H9 (cell line): ENCODE data around the gene QPRT. TPM values are rescaled to one million over a fixed set of nuclear protein-coding genes. Genes with fewer than 3 reads are reported as not detected.

ENCODE experiments used
- DNase-seq: peaks from one replicate; pipeline ENCODE4 v3.0.0-alpha.2; 2017
- H2AFZ ChIP-seq: one replicate; pipeline ENCODE4 v1.6.1; 2013; ENCODE audit warnings: mild to moderate bottlenecking, low read length, control low read depth, moderate library complexity
- H2AK5ac ChIP-seq: 2 replicates; pipeline ENCODE4 v1.6.1; 2013; ENCODE audit warnings: low read length, control low read depth, mixed read lengths; ENCODE audit not compliant: insufficient read length
- H2BK120ac ChIP-seq: one replicate; pipeline ENCODE4 v1.6.1; 2013; ENCODE audit warnings: low read depth, mild to moderate bottlenecking, low read length, control low read depth, inconsistent platforms; ENCODE audit not compliant: poor library complexity, severe bottlenecking
- H2BK12ac ChIP-seq: 2 replicates; pipeline ENCODE4 v1.6.1; 2013; ENCODE audit warnings: low read length, control low read depth, mixed read lengths, low read depth; ENCODE audit not compliant: insufficient read length
- H2BK15ac ChIP-seq: 2 replicates; pipeline ENCODE4 v1.6.1; 2013; ENCODE audit warnings: low read depth, low read length, control low read depth
- H2BK20ac ChIP-seq: one replicate; pipeline ENCODE4 v1.6.1; 2013; ENCODE audit warnings: low read depth, mild to moderate bottlenecking, low read length, control low read depth, inconsistent platforms; ENCODE audit not compliant: poor library complexity, severe bottlenecking
- H2BK5ac ChIP-seq: 2 replicates; pipeline ENCODE4 v1.6.1; 2013; ENCODE audit warnings: low read length, control low read depth, mixed read lengths; ENCODE audit not compliant: insufficient read length
- H3K14ac ChIP-seq: 2 replicates; pipeline ENCODE4 v1.6.1; 2013; ENCODE audit warnings: low read length, control low read depth; ENCODE audit not compliant: insufficient read depth
- H3K18ac ChIP-seq: 2 replicates; pipeline ENCODE4 v1.6.1; 2013; ENCODE audit warnings: low read depth, mild to moderate bottlenecking, mixed read lengths, low read length, control low read depth; ENCODE audit not compliant: insufficient read length
- H3K23ac ChIP-seq: 2 replicates; pipeline ENCODE4 v1.6.1; 2013; ENCODE audit warnings: low read length, control low read depth, mixed read lengths, low read depth; ENCODE audit not compliant: insufficient read length
- H3K23me2 ChIP-seq: 2 replicates; pipeline ENCODE4 v1.6.1; 2013; ENCODE audit warnings: low read depth, mild to moderate bottlenecking, mixed read lengths, low read length, control low read depth; ENCODE audit not compliant: insufficient read length, poor library complexity, severe bottlenecking
- H3K27ac ChIP-seq: 2 replicates; pipeline ENCODE4 v1.5.1; 2013; ENCODE audit warnings: low read length, control low read depth, mixed read lengths, low read depth; ENCODE audit not compliant: insufficient read length
- H3K27me3 ChIP-seq: 2 replicates; pipeline ENCODE4 v1.6.1; 2013; ENCODE audit warnings: low read length, control low read depth, inconsistent platforms; ENCODE audit not compliant: insufficient read depth
- H3K4ac ChIP-seq: 2 replicates; pipeline ENCODE4 v1.6.1; 2013; ENCODE audit warnings: low read depth, mild to moderate bottlenecking, control low read depth, inconsistent platforms, low read length, moderate library complexity
- H3K4me1 ChIP-seq: 2 replicates; pipeline ENCODE4 v1.6.1; 2013; ENCODE audit warnings: low read length, control low read depth, inconsistent platforms; ENCODE audit not compliant: insufficient read depth
- H3K4me2 ChIP-seq: 2 replicates; pipeline ENCODE4 v1.6.1; 2013; ENCODE audit warnings: low read length, control low read depth, mixed read lengths; ENCODE audit not compliant: insufficient read length, insufficient read depth
- H3K56ac ChIP-seq: 2 replicates; pipeline ENCODE4 v1.6.1; 2013; ENCODE audit warnings: low read depth, mild to moderate bottlenecking, mixed read lengths, low read length, control low read depth; ENCODE audit not compliant: insufficient read length
- H3K79me1 ChIP-seq: 2 replicates; pipeline ENCODE4 v1.6.1; 2013; ENCODE audit warnings: low read depth, mild to moderate bottlenecking, moderate library complexity, low read length, control low read depth, inconsistent platforms; ENCODE audit not compliant: insufficient read depth, poor library complexity, severe bottlenecking
- H3K79me2 ChIP-seq: 2 replicates; pipeline ENCODE4 v1.6.1; 2013; ENCODE audit warnings: low read length, control low read depth, inconsistent platforms; ENCODE audit not compliant: insufficient read depth
- H3K9ac ChIP-seq: 2 replicates; pipeline ENCODE4 v1.6.1; 2013; ENCODE audit warnings: low read length, control low read depth, mixed read lengths; ENCODE audit not compliant: insufficient read length; ENCODE audit errors: extremely low read depth
- H3K9me3 ChIP-seq: one replicate; pipeline ENCODE4 v1.6.1; 2013; ENCODE audit warnings: low read depth, low read length, inconsistent platforms; ENCODE audit not compliant: control insufficient read depth
- H3T11ph ChIP-seq: one replicate; pipeline ENCODE4 v1.6.1; 2013; ENCODE audit warnings: mild to moderate bottlenecking, low read length, control low read depth, inconsistent platforms
- H4K20me1 ChIP-seq: one replicate; pipeline ENCODE4 v1.6.1; 2013; ENCODE audit not compliant: control insufficient read depth, insufficient read length, insufficient read depth
- H4K5ac ChIP-seq: 2 replicates; pipeline ENCODE4 v1.6.1; 2013; ENCODE audit warnings: low read depth, mild to moderate bottlenecking, mixed read lengths, low read length, control low read depth; ENCODE audit not compliant: insufficient read length
- H4K8ac ChIP-seq: replicated peaks from 2 replicates; pipeline ENCODE4 v1.6.1; 2013; ENCODE audit warnings: low read length, control low read depth, mixed read lengths, low read depth; ENCODE audit not compliant: insufficient read length
- H4K91ac ChIP-seq: 2 replicates; pipeline ENCODE4 v1.6.1; 2013; ENCODE audit warnings: low read depth, mild to moderate bottlenecking, moderate library complexity, mixed read lengths, low read length, control low read depth; ENCODE audit not compliant: insufficient read length
- H3K27ac Mint-ChIP-seq, 3 experiments: 2 replicates in 2 of 3; 3 replicates in 1 of 3; pipeline ENCODE4 v1.8.0; 2020 to 2021; ENCODE audit warnings: mixed read lengths in 3 of 3, mild to moderate bottlenecking in 1 of 3, moderate library complexity in 1 of 3
- H3K27me3 Mint-ChIP-seq: 2 replicates; pipeline ENCODE4 v1.8.0; 2021; ENCODE audit warnings: low read depth, mild to moderate bottlenecking, moderate library complexity, mixed read lengths
- H3K36me3 Mint-ChIP-seq, 3 experiments: 2 replicates in 2 of 3; 3 replicates in 1 of 3; pipeline ENCODE4 v1.8.0; 2020 to 2021; ENCODE audit warnings: low read depth in 3 of 3, mixed read lengths in 3 of 3; ENCODE audit not compliant: insufficient read depth in 1 of 3
- H3K4me1 Mint-ChIP-seq, 2 experiments: 2 replicates each; pipeline ENCODE4 v1.8.0; 2020; ENCODE audit warnings: mixed read lengths in 2 of 2
- H3K4me3 Mint-ChIP-seq, 2 experiments: 2 replicates in 1 of 2; 3 replicates in 1 of 2; pipeline ENCODE4 v1.8.0; 2020 to 2021; ENCODE audit warnings: mild to moderate bottlenecking in 2 of 2, mixed read lengths in 2 of 2, moderate library complexity in 1 of 2
- H3K9me3 Mint-ChIP-seq, 2 experiments: 2 replicates in 1 of 2; 3 replicates in 1 of 2; pipeline ENCODE4 v1.8.0; 2020; ENCODE audit warnings: mild to moderate bottlenecking in 2 of 2, mixed read lengths in 2 of 2, moderate library complexity in 1 of 2
- CTCF ChIP-seq: fragments of 200-600 bp; sonication (generic); conservative IDR thresholded peaks from 3 replicates; pipeline ENCODE4 v1.8.0; 2021; ENCODE audit warnings: antibody characterized with exemption, mild to moderate bottlenecking
- WGBS: extraction: QIAGEN DNeasy Blood & Tissue Kit; methylation state at CpG from one replicate; pipeline ENCODE4 v1.1.7; 2013; ENCODE audit warnings: missing lambda C conversion rate, low lambda C conversion rate, mixed read lengths; ENCODE audit not compliant: insufficient read length; ENCODE audit errors: extremely low coverage; 5-methylcytosine and 5-hydroxymethylcytosine counted together
- total RNA-seq: library from RNA; stranded (reverse); gene quantifications from 2 replicates; pipeline ENCODE4 v1.2.1, GENCODE V29; 2021

Gene QPRT
- total RNA-seq, 1 experiment from 2014 or later, result 107 TPM

DNA sequence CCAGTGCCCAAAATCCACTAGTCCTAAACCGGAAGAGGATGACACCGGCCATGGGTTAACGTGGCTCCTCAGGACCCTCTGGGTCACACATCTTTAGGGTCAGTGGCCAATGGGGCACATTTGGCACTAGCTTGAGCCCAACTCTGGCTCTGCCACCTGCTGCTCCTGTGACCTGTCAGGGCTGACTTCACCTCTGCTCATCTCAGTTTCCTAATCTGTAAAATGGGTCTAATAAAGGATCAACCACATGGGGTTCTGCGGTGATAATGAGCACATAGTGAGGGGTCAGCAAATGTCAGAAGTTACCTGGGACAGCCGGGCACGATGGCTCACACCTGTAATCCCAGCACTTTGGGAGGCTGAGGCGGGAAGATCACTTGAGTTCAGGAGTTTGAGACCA, 18.4 kb downstream of the QPRT start:
- Histone ChIP-seq H4K5ac (no peak overlapping the region), H4K20me1 (no peaks in the 10 kb centered on the region), H2BK120ac (no peak overlapping the region), H3K23ac (no peak overlapping the region), H3K4me1 (no peaks in the 10 kb centered on the region; the same call in 1 of the 2 replicates), H3K9ac (no peak overlapping the region), H2BK5ac (no peak overlapping the region), H3K56ac (no peak overlapping the region), H3K27ac (no peak overlapping the region), H3K18ac (no peak overlapping the region), H3K9me3 (no peaks in the 10 kb centered on the region), H2BK12ac (no peak overlapping the region), H3K23me2 (no peaks in the 10 kb centered on the region), H3K27me3 (no peaks in the 10 kb centered on the region), H3T11ph (no peak overlapping the region), H3K79me2 (no peaks in the 10 kb centered on the region), H2AK5ac (no peak overlapping the region), H2BK15ac (no peak overlapping the region), H3K4ac (no peak overlapping the region), H3K14ac (no peak overlapping the region), H3K79me1 (no peaks in the 10 kb centered on the region), H4K8ac (no peak overlapping the region), H3K4me2 (no peak overlapping the region), H2BK20ac (no peak overlapping the region), H4K91ac (no peak overlapping the region), H2AFZ (no peak overlapping the region)
- H3K4me1 Mint-ChIP-seq, result peaks cover 24 to 25% of the 10 kb centered on the region in 2 experiments
- TF ChIP-seq CTCF, result no peak
- peaks cover 6 to 13% of the 10 kb centered on the region in 2 experiments for H3K9me3 Mint-ChIP-seq
- peaks cover 28 to 36% (median 34%) of the 10 kb centered on the region in 3 experiments for H3K36me3 Mint-ChIP-seq
- no peak overlapping the region for H3K4me3 Mint-ChIP-seq
- no CpG with 5 or more reads among the region's 7 CpGs for WGBS
- no peak for DNase-seq
- H3K27ac Mint-ChIP-seq, result no peak overlapping the region
- H3K27me3 Mint-ChIP-seq, result no peaks in the 10 kb centered on the region
